Rectal smooth muscle tissue (tissue), 1 donor: Measurements from ENCODE around the gene MAP7D2.

Experiments
- H3K27ac ChIP-seq: one replicate; pipeline ENCODE4 v1.7.0; 2013; ENCODE audit warnings: low read depth, low read length, inconsistent platforms
- H3K27me3 ChIP-seq: one replicate; pipeline ENCODE4 v1.7.0; 2013; ENCODE audit warnings: low read length; ENCODE audit not compliant: control insufficient read depth, insufficient read depth
- H3K36me3 ChIP-seq: one replicate; pipeline ENCODE4 v1.7.0; 2013; ENCODE audit warnings: low read length; ENCODE audit not compliant: control insufficient read depth, insufficient read depth
- H3K4me1 ChIP-seq: one replicate; pipeline ENCODE4 v1.7.0; 2013; ENCODE audit warnings: low read length; ENCODE audit not compliant: control insufficient read depth, insufficient read depth
- H3K4me3 ChIP-seq: one replicate; pipeline ENCODE4 v1.7.0; 2013; ENCODE audit warnings: low read length
- H3K9ac ChIP-seq: one replicate; pipeline ENCODE4 v1.7.0; 2013; ENCODE audit warnings: low read length

Gene MAP7D2

GRCh38 chrX:20101934-20102581 is 14.6 kb downstream of the MAP7D2 start:
- Histone ChIP-seq H3K27ac (no peak overlapping the region), H3K4me3 (no peak overlapping the region), H3K27me3 (no peaks in the 10 kb centered on the region), H3K9ac (no peak overlapping the region), H3K36me3 (no peaks in the 10 kb centered on the region), H3K4me1 (no peaks in the 10 kb centered on the region)

DNA sequence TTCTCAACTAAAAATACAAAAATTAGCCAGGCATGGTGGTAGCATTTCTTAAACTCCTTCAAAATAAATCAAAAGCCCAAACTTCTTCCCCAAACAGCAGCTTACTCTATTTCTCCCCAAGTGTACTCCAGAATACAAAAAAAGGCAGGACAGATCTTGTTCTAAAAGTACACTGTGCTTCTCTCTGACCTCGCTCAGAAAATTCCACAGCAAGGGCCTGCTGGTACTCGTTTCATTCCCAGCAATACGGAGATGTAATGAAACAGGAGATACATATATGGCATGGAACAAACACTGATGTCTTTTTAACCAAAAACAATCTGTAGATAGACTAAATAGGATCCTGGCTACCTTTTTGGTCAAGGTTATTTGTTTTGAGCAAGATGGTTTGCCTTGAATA is 25.2 kb downstream of the MAP7D2 start:
- Histone ChIP-seq H3K4me3 (no peak overlapping the region), H3K36me3 (no peaks in the 10 kb centered on the region), H3K27me3 (no peaks in the 10 kb centered on the region), H3K9ac (no peak overlapping the region), H3K27ac (no peak overlapping the region), H3K4me1 (no peaks in the 10 kb centered on the region)

GRCh38 chrX:20089845-20090244 is 26.9 kb downstream of the MAP7D2 start:
- Histone ChIP-seq H3K4me3 (no peak overlapping the region), H3K4me1 (no peaks in the 10 kb centered on the region), H3K27me3 (no peaks in the 10 kb centered on the region)

DNA sequence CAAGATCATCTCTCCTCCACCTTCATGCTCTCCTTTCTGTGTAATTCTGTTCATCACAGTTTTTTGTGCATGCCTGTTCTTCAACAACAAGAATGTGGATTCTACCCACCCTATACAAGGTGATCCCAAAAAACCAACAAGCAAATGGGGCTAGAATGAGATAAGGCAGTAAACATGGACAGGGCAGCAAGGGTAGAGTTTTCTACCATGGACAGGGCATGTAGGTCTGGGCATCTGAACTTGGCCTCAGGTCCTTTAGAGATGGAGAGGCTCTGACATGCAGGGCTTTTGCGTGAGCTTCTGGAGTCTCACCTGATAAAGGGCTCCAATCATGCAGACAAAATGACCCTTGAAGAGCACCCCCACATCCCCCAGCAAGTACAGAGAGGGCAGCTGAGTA is 36.4 kb downstream of the MAP7D2 start:
- no peak overlapping the region for H3K9ac ChIP-seq
- H3K27ac ChIP-seq: no peak overlapping the region
- H3K27me3 ChIP-seq: peaks cover 3% of the 10 kb centered on the region
- no peak overlapping the region for H3K4me3 ChIP-seq
- H3K36me3 ChIP-seq: no peaks in the 10 kb centered on the region
- no peaks in the 10 kb centered on the region for H3K4me1 ChIP-seq

More at GRCh38 chrX:20089845-20090244, 26.9 kb downstream of the MAP7D2 start:
- H3K27ac ChIP-seq: no peak overlapping the region
- H3K36me3 ChIP-seq: no peaks in the 10 kb centered on the region
- no peak overlapping the region for H3K9ac ChIP-seq

DNA sequence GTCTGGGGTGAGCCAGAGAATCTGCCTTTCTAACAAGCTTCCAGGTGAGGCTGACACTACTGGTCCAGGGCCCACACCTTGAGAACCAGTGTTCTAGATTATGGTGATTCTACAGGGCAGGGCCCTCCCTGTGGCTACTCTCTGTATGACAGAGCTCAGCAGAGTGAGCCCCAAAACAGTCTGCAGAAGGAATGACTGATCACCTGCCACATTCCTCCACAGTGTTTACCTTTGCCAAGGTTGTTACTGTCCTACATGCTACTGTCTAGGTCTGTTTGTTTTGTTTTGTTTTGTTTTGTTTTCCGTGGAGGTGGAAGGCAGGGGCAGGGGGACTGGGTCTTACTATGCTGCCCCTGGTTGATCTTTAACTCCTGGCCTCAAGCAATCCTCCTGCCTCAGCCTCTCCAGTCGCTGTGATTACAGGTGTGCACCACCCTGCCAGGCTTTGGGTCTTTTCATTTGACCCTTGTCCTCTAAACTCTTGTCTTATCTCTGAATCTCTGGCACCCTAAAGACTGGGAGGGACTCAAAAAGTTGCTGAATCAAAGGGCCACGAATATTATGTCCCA is 45.1 kb downstream of the MAP7D2 start:
- no peak overlapping the region for H3K27ac ChIP-seq
- no peaks in the 10 kb centered on the region for H3K36me3 ChIP-seq
- no peak overlapping the region for H3K4me3 ChIP-seq
- H3K4me1 ChIP-seq: peaks cover 4% of the 10 kb centered on the region
- no peak overlapping the region for H3K9ac ChIP-seq
- no peaks in the 10 kb centered on the region for H3K27me3 ChIP-seq

DNA sequence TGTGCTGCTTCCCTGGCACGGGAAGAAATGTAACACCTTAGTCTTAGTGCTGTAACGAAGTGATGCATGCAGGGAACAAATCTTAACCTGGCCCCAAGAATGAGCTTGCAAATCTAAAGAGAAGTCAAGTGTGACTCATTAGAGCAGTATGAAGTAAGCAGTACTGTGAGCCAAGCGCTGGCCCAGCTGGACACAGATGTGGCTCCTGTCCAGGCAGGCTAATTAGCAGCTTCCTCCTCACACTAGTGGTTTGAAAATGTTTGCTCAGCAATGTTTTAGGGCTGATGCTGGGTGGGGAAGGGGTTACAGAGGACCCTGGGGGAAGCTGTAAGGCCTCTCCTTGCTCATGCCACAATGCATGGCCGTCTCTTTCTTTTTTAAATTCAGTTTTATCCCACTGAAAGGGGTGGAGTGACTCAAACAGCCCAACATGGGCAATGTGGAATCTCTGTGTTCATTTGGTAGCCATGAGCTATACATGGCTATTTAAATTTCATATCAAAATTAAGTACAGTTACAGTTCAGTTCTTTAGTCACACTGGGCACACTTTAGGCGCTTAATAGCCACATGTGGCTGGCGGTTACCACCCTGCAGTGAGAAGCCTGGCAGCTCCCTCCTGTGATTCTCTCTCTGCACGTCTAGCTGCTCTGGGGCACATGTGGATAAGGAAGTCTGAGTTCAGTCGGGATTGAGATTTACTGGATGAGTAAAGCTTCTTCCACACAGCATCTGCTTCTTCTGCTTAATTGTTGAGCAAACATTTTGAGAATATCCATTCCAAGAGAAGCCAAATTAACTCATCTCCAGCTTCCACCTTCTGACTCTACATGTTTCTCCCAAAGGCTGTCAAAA is 48.8 kb downstream of the MAP7D2 start:
- Histone ChIP-seq H3K36me3 (no peaks in the 10 kb centered on the region), H3K4me1 (peaks cover 4% of the 10 kb centered on the region), H3K4me3 (no peak overlapping the region), H3K9ac (no peak overlapping the region), H3K27me3 (no peaks in the 10 kb centered on the region), H3K27ac (no peak overlapping the region)

- no peaks in the 10 kb centered on the region for H3K27me3 ChIP-seq
- H3K4me3 ChIP-seq: no peak overlapping the region
- no peak overlapping the region for H3K9ac ChIP-seq
- peaks cover 4% of the 10 kb centered on the region for H3K4me1 ChIP-seq
- no peaks in the 10 kb centered on the region for H3K36me3 ChIP-seq
- H3K27ac ChIP-seq: no peak overlapping the region
These were observed 49.6 kb downstream of the MAP7D2 start for GRCh38 chrX:20066968-20067708.

GRCh38 chrX:20063716-20064351 is 52.9 kb downstream of the MAP7D2 start:
- Histone ChIP-seq H3K4me1 (peaks cover 4% of the 10 kb centered on the region), H3K4me3 (no peak overlapping the region), H3K27me3 (no peaks in the 10 kb centered on the region), H3K27ac (no peak overlapping the region), H3K9ac (no peak overlapping the region), H3K36me3 (no peaks in the 10 kb centered on the region)

GRCh38 chrX:20063153-20063552 is 53.6 kb downstream of the MAP7D2 start:
- Histone ChIP-seq H3K36me3 (no peaks in the 10 kb centered on the region), H3K4me3 (no peak overlapping the region), H3K4me1 (peaks cover 3% of the 10 kb centered on the region), H3K9ac (no peak overlapping the region), H3K27ac (no peak overlapping the region), H3K27me3 (no peaks in the 10 kb centered on the region)

DNA sequence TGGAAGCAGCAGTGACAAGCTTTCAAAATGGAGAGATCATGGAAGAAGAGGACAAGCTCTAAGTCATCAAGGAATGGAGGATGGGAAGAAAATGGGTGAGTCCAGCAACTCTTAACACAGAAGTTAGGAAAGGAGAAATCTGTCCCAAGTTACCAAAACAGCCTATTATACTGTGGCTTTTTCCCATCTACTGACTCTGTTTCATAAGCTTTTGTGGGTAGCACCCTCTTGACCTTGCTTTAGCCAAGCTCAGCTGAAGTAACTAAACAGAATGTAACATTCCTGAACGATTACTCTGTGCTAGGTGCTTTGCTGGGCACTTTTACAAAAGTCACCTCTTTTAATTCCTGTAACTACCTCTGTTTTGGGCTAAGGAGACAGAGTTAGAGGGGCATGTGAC is 54.9 kb downstream of the MAP7D2 start:
- Histone ChIP-seq H3K27ac (no peak overlapping the region), H3K9ac (no peak overlapping the region), H3K27me3 (no peaks in the 10 kb centered on the region), H3K36me3 (no peaks in the 10 kb centered on the region), H3K4me1 (no peaks in the 10 kb centered on the region), H3K4me3 (no peak overlapping the region)

DNA sequence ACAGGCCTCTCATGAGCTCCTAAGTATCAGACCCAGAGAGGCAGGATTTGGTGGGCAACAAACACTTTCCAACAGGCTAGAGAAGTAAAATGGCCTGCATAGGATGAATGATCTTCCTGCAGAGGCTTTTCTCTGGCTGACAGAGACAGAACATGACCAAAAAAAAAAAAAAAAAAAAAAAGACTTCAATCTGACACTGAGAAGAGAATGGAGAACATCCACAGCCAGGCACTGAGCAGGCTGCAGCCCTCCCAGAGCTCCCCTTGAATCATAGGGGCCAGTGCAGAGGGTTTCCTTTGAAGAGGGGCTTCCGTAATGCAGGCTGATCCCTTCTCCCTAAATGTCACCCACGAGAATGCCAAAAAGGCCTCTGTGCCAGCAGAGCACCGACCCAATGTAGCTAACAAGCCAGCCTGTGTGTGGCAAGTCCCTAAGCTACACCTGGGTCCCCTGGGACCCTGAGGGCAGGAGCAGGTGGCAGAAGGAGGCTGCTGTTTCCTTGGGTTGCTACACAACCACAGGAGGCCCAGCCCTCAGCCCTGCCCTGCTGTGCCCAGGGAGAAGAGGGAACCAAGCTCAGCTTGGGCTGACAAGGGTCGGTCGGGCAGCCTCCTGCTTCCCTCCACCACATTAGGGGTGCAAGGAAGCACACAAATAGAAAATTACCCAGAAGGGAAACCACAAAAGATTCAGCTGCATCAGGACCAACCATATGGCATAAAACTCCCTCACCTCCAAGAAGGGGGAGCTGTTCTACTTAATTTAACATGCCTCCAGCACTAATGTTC is 55.6 kb downstream of the MAP7D2 start:
- Histone ChIP-seq H3K4me1 (no peaks in the 10 kb centered on the region), H3K27me3 (no peaks in the 10 kb centered on the region), H3K27ac (no peak overlapping the region), H3K9ac (no peak overlapping the region), H3K36me3 (no peaks in the 10 kb centered on the region), H3K4me3 (no peak overlapping the region)
